SU-DHL-6 (cell line): ENCODE results near the gene IER3.

Experiments used
- EZH2phosphoT487 ChIP-seq: fragments of 200-600 bp; sonication (generic), shearing (Covaris generic); conservative IDR thresholded peaks from 2 replicates; pipeline ENCODE4 v1.6.1; 2018; ENCODE audit warnings: mild to moderate bottlenecking, antibody characterized with exemption, low read length, moderate library complexity, mixed read lengths
- TF ChIP-seq, protein P1 (sequence below): fragments of 200-600 bp; sonication (generic); IDR thresholded peaks from one replicate; pipeline ENCODE4 v1.5.1; 2017; ENCODE audit warnings: antibody characterized with exemption, mild to moderate bottlenecking, low read length, moderate library complexity; ENCODE audit not compliant: insufficient read depth, poor library complexity, severe bottlenecking

DNA sequence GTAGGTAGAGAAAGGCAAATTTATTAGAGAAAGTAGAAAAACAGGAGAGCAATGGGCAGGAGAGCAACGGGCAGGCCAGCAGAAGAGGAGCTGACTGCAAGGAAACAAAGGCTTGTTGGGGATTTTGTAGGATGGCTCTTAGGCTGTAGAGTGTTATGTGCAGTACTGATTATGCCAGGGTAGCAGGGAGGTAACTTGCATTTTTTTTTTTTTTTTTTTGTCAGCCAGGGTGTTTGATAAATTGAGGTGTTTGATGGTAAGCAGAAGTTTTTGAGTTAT lies 36.2 kb upstream of the IER3 start:
- TF ChIP-seq, protein P1, sequence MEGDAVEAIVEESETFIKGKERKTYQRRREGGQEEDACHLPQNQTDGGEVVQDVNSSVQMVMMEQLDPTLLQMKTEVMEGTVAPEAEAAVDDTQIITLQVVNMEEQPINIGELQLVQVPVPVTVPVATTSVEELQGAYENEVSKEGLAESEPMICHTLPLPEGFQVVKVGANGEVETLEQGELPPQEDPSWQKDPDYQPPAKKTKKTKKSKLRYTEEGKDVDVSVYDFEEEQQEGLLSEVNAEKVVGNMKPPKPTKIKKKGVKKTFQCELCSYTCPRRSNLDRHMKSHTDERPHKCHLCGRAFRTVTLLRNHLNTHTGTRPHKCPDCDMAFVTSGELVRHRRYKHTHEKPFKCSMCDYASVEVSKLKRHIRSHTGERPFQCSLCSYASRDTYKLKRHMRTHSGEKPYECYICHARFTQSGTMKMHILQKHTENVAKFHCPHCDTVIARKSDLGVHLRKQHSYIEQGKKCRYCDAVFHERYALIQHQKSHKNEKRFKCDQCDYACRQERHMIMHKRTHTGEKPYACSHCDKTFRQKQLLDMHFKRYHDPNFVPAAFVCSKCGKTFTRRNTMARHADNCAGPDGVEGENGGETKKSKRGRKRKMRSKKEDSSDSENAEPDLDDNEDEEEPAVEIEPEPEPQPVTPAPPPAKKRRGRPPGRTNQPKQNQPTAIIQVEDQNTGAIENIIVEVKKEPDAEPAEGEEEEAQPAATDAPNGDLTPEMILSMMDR: no peak
- no peak for TF ChIP-seq EZH2phosphoT487
